ENCODE data around the gene SLC6A12. TPM values are rescaled to one million over a fixed set of nuclear protein-coding genes. Genes with fewer than 3 reads are reported as not detected.

Gene SLC6A12
- total RNA-seq, 1 experiment from 2014 or later: not detected

DNA sequence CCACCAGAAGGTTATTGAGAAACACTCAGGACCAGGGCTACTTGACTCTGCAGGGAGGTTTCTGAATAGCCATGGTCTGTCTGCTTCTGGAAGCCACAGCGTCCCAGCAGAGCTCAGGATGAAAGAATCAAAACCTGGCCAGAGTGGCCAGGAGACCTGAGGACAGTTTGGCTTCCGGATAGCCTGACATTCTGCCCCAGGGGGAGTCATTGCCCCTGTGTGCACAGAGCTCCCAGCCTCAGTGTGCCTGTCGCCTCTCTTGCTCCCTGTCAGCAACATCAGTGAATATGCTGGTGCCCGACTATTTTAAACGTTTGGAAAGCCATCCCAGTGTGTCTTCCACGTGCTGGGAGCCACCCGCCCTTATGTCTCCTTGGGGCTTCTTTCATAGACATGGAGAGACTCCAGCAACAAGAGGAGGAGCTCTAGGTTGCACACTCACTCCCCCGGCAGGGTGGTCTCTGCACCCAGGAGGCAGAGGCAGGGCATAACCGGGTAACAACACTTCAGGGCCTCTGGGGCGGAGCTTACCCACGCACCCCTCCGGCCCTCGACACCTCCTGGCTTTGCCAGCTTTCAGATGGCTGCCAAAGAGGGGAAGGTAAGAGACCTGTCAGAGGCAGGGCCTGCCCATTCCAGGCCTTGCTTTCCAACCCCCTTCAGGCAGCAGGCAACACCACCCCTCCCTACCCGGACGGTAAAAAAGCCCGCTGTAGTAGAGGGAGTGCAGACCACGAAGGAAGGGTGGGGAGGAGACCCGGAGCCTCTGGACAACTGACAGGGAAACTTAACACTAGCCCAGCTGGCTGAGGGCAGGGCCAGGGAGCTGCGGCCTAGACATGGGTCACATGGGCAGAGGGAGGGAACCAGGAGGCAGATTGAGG is 19.0 kb upstream of the SLC6A12 start:
- TF ChIP-seq, protein P1, sequence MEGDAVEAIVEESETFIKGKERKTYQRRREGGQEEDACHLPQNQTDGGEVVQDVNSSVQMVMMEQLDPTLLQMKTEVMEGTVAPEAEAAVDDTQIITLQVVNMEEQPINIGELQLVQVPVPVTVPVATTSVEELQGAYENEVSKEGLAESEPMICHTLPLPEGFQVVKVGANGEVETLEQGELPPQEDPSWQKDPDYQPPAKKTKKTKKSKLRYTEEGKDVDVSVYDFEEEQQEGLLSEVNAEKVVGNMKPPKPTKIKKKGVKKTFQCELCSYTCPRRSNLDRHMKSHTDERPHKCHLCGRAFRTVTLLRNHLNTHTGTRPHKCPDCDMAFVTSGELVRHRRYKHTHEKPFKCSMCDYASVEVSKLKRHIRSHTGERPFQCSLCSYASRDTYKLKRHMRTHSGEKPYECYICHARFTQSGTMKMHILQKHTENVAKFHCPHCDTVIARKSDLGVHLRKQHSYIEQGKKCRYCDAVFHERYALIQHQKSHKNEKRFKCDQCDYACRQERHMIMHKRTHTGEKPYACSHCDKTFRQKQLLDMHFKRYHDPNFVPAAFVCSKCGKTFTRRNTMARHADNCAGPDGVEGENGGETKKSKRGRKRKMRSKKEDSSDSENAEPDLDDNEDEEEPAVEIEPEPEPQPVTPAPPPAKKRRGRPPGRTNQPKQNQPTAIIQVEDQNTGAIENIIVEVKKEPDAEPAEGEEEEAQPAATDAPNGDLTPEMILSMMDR (conservative IDR thresholded peaks at IDR 0.05; ENCODE audit: low read depth, low read length): no peak
- TF ChIP-seq EZH2phosphoT487 (IDR thresholded peaks at IDR 0.05; ENCODE audit: borderline replicate concordance, low read length) (no peak), EZH2 (IDR thresholded peaks at IDR 0.05; ENCODE audit: low read length, unreplicated experiment) (no peak)
- no peak overlapping the region for H3K4me2 ChIP-seq (ENCODE audit: low read length)
- no peaks in the 10 kb centered on the region for H3K79me2 ChIP-seq (ENCODE audit: low read length)
- POLR2A ChIA-PET (ENCODE audit: unreplicated experiment): no interaction called here
- CTCF ChIA-PET: no interaction called here
- no peaks in the 10 kb centered on the region for H3K4me1 ChIP-seq (ENCODE audit: insufficient read depth, low read length)
- intact Hi-C loops (cut with micrococcal nuclease): no loop called here
- H3K27ac ChIP-seq (ENCODE audit: low read length): no peak overlapping the region
- no TSS peak for BruUV-seq (replicated peaks)
- H3K9ac ChIP-seq (ENCODE audit: low read length): no peak overlapping the region
- no peak overlapping the region for H3K4me3 ChIP-seq (ENCODE audit: low read length)
- H3K27me3 ChIP-seq (ENCODE audit: low read length): peaks cover 51% of the 10 kb centered on the region
- no peaks in the 10 kb centered on the region for H3K9me3 ChIP-seq (ENCODE audit: low read length)
- no peaks in the 10 kb centered on the region for H3K36me3 ChIP-seq (ENCODE audit: low read depth, low read length)
- no peaks in the 10 kb centered on the region for H4K20me1 ChIP-seq (ENCODE audit: low read length)
- no peaks in the 10 kb centered on the region for H3K9me2 ChIP-seq (replicated peaks; ENCODE audit: low read length)
- no peak overlapping the region for H2AFZ ChIP-seq (ENCODE audit: low read length)
- ATAC-seq: no peak
- DNase-seq: no peak
- no peaks in the 10 kb centered on the region for H3F3A ChIP-seq (ENCODE audit: low read length, unreplicated experiment)

DNA sequence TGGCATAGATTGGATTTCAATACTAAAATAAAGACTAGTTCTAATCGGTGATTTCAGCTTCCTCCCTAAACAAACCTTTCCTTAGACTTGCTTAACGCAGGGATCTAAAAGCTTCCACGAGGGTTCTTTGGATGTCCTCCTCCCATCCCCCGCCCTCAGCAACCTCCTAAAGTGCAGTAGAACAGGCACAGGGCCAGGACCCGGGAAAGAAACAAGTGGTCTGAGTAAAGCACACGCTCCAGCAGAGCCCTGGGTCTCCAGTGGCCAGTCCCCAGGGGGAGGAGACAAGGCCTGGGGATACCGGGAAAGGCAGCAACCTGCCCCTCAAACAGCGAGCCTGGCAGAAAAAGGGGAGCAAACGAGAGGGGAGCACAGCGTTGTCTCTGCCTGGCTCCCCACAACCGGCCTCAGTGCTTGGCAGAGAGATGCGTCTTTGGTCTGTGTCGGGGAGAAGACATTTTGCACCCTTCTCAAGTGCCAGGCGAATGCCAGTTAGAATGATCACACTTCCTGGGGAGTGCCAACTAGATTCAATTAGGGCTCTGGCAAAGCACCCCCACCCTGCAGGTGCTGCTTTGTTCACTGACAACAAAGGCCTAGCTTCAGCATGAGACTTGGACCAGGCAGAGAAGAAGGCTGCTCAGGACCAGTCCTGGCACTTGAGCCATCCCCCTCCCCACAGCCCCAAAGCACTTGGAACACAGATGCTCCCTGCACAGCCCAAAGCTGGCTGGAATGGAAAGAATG is 17.1 kb upstream of the SLC6A12 start:
- no TSS peak for BruUV-seq (replicated peaks)
- no peaks in the 10 kb centered on the region for H3K36me3 ChIP-seq (ENCODE audit: low read depth, low read length)
- H3F3A ChIP-seq (ENCODE audit: low read length, unreplicated experiment): no peaks in the 10 kb centered on the region
- no peaks in the 10 kb centered on the region for H3K4me1 ChIP-seq (ENCODE audit: insufficient read depth, low read length)
- H3K9ac ChIP-seq (ENCODE audit: low read length): no peak overlapping the region
- H3K27ac ChIP-seq (ENCODE audit: low read length): no peak overlapping the region
- H4K20me1 ChIP-seq (ENCODE audit: low read length): no peaks in the 10 kb centered on the region
- POLR2A ChIA-PET (ENCODE audit: unreplicated experiment): no interaction called here
- H3K4me3 ChIP-seq (ENCODE audit: low read length): no peak overlapping the region
- H3K9me2 ChIP-seq (replicated peaks; ENCODE audit: low read length): no peaks in the 10 kb centered on the region
- no peaks in the 10 kb centered on the region for H3K9me3 ChIP-seq (ENCODE audit: low read length)
- no peak overlapping the region for H2AFZ ChIP-seq (ENCODE audit: low read length)
- no peak for TF ChIP-seq EZH2 (IDR thresholded peaks at IDR 0.05; ENCODE audit: low read length, unreplicated experiment)
- TF ChIP-seq, protein P1 (conservative IDR thresholded peaks at IDR 0.05; ENCODE audit: low read depth, low read length): no peak
- no peak for TF ChIP-seq EZH2phosphoT487 (IDR thresholded peaks at IDR 0.05; ENCODE audit: borderline replicate concordance, low read length)
- ATAC-seq (no peak), DNase-seq (no peak)
- peaks cover 69% of the 10 kb centered on the region for H3K27me3 ChIP-seq (ENCODE audit: low read length)
- CTCF ChIA-PET: no interaction called here
- no peak overlapping the region for H3K4me2 ChIP-seq (ENCODE audit: low read length)
- intact Hi-C loops (cut with micrococcal nuclease): no loop called here
- no peaks in the 10 kb centered on the region for H3K79me2 ChIP-seq (ENCODE audit: low read length)
